GM21423 (cell line): ENCODE data around the gene RNPEP.
"Not testable (repeated sequence)": the region's sequence is repeated elsewhere in the genome, so short reads cannot be mapped to it uniquely, and the experiment has no call there.

ENCODE experiments used
- ATAC-seq: cut with Tn5 transposase; IDR thresholded peaks from one replicate; pipeline ENCODE4 v1.9.1; 2021; ENCODE audit warnings: mild to moderate bottlenecking, moderate library complexity; ENCODE audit not compliant: unreplicated experiment

Gene RNPEP

DNA sequence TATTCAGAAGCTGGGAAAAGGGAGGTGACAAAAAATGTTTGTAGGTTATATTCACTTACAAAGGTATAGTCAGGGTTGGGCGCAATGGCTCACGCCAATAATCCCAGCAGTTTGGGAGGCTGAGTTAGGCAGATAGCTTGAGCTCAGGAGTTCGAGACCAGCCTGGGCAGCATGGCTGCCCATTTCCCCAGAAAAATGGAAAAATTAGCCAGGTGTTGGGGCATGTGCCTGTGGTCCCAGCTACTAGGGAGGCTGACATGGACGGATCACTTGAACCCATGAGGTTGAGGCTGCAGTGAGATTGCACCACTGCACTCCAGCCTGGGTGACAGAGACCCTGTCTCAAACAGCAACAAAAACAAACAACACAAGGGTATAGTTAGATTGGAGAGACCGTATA is 24.1 kb upstream of the RNPEP start:
- ATAC-seq: no peak

DNA sequence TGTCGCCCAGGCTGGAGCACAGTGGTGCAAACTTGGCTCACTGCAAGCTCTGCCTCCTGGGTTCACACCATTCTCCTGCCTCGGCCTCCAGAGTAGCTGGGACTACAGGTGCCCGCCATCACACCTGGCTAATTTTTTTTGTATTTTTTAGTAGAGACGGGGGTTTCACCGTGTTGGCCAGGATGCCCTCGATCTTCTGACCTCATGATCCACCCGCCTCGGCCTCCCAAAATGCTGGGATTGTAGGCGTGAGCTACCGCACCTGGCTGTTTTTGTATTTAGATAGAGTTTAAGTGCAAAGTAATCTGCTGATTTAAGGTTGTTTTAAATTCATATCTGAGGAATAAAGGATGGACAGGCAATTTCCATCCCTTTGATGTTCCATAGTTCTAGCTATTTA is 20.1 kb upstream of the RNPEP start:
- ATAC-seq: not testable (repeated sequence)

DNA sequence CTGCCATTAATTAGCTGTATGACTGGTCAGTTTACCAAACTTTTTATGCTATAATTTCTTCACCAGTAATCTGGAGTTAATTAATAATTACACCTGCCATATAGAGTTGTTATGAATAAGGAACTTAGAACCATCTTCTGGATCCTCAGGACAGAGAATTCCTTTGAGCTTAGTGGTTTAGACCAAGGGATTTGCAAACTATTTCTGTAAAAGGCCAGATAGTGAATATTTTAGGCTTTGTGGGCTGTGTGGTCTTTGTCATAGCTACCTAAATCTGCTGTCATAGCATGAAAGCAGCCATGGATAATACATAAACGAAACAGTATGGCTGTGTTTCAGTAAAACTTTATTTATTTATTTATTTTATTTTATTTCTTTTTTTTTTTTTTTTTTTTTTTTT is 18.2 kb upstream of the RNPEP start:
- no peak for ATAC-seq

DNA sequence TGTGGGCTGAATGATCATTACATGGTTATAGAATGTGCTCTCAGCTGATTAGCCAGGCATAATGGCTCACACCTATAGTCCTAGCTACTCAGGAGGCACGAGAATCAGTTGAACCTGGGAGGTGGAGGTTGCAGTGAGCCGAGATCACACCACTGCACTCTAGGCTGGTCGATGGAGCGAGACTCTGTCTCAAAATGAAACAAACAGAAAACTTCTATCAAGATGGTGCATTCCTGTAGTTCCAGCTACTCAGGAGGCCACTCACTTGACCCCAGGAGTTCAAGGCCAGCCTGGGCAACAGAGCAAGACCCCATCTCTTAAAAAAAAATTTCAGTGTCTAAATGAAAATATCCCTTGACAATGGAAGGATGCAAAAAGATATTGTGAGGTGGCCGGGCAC is 16.3 kb upstream of the RNPEP start:
- no peak for ATAC-seq

DNA sequence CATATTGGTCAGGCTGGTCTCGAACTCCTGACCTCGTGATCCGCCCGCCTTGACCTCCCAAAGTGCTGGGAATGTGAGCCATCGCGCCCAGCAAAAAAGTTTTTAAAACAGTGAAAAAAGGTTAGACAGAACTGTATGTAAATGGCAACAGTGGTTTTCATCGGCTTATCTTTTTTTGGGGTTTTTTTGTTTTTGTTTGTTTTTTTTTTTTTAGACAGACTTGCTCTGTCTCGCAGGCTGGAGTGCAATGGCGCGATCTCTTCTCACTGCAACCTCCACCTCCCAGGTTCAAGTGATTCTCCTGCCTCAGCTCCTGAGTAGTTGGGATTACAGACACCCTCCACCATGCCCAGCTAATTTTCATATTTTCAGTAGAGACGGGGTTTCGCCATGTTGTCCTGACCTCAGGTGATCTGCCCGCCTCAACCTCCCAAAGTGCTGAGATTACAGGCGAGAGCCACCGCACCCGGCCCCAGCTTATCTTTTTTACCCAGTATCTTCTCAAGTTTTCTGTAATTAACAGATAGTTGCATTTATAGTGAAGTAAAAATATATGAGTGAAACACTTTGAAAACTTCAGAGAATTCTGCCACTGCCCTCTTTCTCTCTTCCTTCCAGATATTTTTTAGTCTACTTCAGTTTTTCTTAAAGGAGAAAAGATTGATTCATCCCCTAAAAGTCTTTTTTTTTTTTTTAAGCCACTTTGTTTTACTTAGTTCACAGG is 14.1 kb upstream of the RNPEP start:
- ATAC-seq: no peak

DNA sequence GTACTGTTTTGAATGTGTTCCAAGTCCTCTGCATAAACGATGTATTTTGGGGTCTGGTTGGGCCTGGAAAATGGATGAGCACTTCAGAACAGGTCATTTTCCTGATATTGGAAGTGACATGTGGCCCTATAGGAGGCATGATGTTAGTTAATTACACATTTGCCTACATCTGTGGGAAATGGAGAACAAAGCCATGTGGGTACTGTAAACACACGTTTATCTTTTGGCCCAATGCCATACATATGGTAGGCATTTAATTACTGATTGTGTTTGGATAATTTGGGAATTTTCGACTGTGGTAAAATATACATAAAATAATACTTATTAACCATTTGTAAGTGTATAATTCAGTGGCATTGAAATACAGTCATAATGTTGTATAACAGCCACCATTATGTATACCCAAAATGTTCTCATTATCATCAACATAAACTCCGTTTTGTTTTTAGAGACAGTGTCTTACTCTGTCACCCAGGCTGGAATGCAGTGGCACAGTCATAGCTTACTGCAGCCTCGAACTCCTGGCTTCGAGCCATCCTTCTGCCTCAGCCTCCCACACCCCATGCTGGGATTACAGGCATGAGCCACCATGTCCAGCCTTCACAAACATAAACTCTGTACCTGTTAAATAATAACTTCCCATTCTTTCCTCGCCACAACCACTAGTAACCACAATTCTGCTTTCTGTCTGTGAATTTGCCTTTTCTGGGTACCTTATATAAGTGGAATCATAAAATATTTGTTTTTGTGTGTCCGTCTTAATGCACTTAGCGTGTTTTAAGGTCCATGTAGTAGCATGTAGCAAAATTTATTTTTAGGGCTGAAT is 11.9 kb upstream of the RNPEP start:
- ATAC-seq: no peak

DNA sequence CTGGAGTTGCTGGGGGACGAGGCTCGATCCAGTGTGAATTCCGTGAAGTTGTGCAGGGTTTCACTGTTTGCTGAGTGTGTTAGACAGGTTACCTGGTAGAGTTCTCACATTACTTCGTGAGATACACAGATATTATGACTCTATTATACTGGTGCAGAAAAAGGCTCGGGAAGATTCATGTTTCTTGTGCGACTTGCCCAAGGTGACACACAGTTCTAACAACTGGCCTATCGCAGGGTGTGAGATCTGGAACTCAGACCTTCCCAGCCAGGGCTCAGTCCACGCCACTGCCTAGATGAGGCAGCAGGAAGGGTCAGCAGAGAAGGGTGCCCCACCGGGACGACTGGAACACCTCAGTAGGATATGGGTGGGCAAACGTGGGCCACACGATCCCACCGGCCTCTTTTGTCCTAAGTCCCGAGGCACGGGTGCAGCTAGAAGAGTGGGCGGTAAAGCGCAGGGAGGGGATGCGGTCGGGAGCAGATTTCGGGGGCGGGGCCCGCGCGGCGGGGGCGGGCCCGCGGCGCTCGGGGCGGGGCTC is 296 bp upstream of the RNPEP start:
- ATAC-seq: peak; percentile 10

DNA sequence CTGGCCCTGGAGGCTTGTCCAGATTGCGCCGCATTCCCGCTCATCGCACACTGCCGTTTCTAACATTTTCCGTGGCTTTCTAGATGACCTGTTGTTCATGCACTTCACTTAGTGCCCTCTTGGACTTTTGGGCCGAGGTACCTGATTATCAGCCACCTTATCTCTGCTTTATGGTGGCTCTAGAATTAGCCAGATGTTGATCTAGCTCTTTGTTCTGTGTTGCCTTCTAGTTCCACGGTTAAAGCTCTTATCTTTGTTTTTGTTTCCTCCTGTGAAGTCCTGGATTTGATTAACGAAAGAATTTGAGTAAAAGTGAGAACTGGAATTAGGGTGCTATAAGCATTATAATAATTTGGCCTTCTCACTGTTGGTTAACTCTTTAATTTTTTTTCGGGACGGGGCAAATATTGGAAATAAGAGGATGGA is 945 bp downstream of the RNPEP start:
- no peak for ATAC-seq

DNA sequence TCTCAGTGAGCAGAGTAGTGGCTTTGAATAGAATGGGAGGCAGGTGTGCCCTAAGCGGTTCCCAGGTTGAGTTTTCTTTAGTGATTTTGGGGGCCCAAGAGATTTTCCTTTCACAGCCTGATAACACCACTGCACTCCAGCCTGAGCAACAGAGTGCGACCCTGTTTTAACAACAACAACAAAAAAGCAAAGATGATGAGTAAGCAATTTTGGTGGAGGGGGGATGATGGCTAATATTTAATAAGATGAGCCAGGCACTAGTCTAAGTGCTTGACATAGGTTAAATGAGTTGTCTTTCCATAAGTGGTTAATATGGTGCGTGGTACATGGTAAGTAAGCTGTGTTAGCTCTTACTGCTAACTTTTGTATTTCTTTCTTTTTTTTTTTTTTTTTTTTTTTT is 2.0 kb downstream of the RNPEP start:
- ATAC-seq: no peak

DNA sequence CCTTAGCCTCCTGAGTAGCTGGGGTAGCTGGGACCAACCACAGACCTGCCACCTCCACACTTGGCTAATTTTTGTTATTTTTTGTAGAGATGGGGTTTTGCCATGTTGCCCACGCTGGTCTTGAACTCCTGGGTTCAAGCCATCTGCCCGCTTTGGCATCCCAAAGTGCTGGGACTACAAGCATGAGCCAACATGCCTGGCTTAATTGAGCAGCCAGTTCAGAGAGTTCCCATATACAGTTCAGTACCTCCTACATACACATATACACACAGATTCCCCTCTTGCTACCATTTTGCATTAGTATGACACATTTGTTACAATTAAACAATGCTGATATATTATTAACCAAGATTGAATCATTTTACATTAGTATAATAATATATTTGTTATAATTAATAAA is 2.9 kb downstream of the RNPEP start:
- ATAC-seq: no peak

DNA sequence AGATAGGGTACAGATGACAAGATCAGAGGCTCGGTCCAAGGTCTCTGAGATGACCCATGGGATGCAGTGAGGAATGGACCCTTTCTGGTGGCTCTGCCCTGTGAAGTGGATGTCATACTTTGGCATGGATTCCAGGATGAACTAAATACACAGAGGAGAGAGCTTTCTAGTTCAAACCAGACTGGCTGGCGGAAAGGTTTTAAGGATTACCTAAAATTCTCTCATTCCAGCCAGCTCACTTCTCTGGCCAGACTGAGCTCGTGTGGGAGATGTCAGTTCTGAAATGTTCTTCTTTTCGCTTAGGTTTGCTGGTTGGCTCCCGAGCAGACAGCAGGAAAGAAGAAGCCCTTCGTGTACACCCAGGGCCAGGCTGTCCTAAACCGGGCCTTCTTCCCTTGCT is 6.2 kb downstream of the RNPEP start:
- no peak for ATAC-seq

DNA sequence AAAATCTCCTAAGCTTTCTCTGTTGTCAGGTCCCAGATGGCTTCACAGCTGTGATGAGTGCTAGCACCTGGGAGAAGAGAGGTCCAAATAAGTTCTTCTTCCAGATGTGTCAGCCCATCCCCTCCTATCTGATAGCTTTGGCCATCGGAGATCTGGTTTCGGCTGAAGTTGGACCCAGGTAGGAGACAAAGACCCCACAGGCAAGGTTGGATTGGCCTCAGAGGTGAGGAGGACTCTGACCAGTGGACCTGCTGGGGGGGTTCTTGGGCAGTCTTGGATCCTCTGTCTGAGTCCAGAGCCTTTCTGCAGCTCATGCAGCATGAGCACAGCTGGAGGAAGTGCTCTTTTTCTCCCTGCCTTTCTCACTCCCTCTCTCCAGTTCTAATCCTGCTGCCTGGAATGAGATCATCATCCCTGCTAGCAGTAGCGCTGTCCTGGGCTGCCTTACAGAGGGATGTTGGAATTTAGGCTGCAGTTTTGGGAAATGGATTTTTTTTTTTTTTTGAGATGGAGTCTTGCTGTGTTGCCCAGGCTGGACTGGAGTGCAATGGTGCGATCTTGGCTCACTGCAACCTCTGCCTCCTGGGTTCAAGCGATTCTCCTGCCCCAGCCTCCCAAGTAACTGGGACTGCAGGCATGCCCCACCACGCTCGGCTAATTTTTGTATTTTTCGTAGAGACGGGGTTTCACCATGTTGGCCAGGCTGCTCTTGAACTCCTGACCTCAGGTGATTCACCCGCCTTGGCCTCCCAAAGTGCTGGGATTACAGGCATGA is 7.1 kb downstream of the RNPEP start:
- no peak for ATAC-seq

DNA sequence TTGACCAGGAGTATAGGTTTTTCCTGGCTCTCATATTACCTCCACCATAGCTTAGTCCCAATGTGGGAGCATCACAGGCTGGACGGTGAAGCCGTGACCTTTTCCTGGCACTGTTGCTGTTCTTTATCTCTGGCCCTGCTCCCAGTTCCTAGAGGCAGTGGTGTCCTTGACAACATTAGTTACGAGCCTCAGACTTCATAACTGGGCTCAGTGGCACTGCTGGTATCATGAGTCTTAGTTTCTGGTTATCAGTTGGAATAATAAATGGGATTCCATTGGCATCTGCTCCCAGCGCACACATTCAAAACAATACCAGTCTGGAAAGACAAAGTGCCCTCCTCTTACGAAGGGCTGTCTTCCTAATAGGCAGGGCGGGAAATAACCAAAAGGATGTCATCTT is 8.0 kb downstream of the RNPEP start:
- no peak for ATAC-seq

DNA sequence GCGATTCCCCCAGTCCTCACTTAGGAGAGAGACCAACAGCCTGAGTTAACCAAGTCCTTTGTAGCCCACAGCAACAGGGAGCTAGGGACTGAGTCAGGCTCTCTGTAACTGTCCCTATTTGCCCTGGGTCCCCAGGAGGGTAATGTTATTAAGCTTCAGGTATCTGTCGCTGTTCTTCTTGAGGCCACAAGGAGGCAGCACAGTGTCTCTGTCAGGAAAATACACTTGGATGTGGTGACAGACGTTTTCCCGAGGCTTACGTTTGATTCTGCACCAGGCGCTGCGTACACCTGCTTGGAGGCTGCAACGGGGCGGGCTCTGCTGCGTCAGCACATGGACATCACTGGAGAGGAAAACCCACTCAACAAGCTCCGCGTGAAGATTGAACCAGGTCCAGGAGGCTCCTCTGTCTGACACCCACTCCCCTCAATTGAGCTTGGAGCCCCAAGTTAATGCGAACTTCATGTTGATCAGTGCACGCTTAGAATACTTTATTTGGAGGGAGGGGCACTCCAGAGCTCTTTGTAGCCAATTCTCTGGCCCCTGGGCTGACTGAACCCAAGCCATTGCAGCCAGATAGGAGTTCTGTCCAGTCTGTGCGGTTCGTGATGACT is 17.3 kb downstream of the RNPEP start:
- no peak for ATAC-seq

DNA sequence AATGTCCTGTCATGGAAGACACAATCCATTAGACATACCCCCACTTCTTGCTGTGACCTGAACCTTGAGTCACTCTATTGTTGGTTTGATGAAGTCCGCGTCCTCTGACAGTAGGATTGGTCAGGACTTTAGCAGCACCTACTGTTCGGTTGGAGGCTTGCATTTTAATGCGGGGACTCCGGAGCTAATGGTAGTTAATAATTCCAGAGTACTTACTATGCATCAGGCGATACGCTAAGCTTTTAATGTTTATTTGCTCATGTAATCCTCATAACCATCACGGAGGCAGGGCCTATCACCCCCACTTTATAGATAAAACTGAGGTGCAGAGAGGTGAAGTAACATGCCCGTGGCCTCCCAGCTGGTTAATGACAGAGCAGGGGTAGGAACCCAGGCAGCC is 20.1 kb downstream of the RNPEP start:
- no peak for ATAC-seq

DNA sequence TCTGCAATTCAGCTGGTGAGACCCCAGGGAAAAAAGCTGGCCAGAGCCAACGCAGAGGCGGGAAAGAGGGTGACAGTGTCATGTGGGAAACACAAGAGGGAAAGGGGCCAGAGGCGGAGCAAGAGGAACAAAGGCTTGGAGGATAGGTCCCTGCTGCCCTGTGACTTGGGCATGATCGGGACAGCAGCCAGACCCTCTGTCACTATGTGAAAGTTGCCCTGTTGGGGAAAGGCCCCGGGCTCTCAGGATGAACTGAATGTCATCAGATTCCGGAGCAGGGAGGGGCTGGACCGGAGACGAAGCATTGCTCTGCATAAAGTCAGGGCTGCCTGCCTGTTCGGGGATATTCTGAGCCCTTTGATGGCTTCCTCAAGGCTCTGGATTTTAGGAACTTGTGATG is 22.3 kb downstream of the RNPEP start:
- ATAC-seq: no peak

DNA sequence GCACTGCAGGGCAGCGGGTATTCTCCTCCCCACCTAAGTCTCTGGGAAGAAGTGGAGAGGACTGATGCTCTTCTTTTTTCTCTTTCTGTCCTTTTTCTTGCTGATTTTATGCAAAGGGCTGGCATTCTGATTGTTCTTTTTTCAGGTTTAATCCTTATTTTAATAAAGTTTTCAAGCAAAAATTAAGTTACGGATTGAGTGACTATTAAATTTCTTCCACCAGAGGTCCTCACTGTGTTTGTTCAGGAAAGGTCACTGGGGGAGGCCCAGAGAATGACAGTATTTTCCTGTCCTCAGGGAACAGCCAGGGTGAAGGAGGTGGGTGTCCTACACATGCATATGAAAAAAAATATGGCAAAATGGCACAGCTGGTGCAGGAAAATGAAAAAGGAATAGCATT is 23.5 kb downstream of the RNPEP start:
- ATAC-seq: no peak

DNA sequence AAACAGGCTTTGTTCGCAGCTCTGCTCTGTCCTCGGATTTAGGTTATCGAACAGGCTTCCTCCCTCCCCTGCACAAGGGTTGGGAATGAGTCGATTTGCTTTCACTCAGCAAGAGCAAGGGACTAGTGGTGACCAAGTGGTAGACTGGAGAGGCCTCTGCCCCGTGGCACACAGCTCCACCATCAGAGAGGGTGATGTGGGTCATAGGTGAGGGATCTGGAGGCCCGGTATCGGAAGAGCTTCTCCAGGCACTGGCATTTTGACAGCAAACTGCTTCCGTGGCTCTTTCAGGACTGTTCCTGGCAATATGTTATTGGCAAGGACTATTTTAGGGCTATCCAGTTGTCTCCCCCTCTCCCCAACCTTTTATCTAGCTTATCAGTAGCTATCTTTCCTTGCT is 24.9 kb downstream of the RNPEP start:
- no peak for ATAC-seq

DNA sequence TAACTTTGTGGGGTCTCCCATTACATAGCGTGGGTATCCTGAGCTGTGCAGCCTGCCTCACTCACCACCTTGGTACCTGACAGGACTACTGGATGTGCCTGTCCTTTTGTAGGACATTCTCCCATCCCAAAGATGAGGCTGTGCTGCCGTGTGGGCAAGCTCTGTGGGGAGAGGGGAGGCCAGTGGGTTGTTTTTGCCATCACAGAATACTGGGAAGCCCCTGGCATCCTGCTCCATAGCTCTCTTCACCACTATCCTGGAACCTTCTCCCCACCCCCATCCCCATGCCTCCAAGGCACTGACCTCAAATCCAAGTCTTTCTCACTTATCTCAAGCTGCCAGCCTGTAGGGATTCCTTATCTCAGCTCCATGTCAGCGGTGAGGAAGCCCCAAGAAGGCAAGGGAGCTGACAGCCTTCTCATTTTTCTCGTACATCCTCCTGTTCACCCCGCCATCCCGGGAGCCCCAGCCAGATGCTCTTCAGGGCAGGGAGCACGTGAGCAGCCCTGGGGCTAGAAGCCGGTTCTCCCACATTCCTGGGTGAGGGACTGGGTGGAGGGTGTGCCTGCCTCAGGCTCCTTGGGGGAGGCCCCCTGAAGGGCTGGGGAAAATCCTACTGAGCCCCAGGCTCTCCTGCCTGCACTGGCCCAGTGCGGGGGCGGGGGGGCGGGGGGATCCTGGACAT is 25.5 kb downstream of the RNPEP start:
- no peak for ATAC-seq
